Erythroblast (primary cell): ENCODE data around the gene CDKN2B-AS1.

Source experiments
- GATA1 ChIP-seq: IDR thresholded peaks from 2 replicates; pipeline ENCODE4 v1.6.1; 2011; ENCODE audit warnings: low read depth, mild to moderate bottlenecking, control low read depth, low read length, moderate library complexity
- POLR2A ChIP-seq: IDR thresholded peaks from 2 replicates; pipeline ENCODE4 v1.6.1; 2011; ENCODE audit warnings: mild to moderate bottlenecking, low read length

DNA sequence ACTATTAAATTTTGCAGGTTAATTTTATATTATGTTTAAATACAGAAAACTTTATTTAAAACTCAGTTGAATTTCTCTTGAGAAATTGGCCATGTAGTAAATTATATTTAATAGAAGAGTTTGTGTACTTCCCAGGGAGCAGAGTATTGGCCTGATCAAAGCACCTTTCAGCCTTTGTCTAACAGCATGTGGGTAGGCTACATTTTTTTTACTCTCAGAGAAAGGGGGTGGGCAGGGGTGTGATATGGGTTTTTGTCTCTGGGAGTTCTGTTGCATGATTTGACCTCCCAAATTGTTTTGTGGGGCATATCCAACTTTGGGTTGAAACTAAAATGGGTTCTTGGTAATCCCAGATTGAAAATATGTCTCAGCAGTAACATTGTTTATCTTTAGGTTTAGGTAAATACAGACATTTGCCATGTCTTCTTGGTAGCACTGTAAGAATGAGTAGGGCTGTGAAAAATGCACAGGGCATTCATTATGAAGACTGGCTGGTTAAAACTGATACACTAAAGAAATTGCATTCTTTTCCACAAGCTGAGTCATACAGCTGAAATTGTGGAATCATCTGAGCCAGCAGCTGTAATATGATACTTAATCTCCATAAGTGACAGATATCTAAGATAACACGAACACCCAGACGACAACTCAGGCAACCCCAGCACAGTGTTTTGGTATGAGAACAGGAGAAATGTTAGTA is 89.9 kb downstream of the CDKN2B-AS1 start:
- no peak for TF ChIP-seq POLR2A
- TF ChIP-seq GATA1, result no peak
